RWPE2 (cell line): ENCODE results near the gene TEX22.

Experiments used
- ATAC-seq: fragments of 200-7000 bp; cut with Tn5 transposase; 3 replicates; pipeline ENCODE4 v1.9.1; 2021; ENCODE audit warnings: low read depth
- DNase-seq: peaks from one replicate; pipeline ENCODE4 v3.0.0-alpha.2; 2020; ENCODE audit warnings: low spot score
- H3K27ac ChIP-seq: fragments of 450-650 bp; 2 replicates; pipeline ENCODE4 v1.5.1; 2017; ENCODE audit warnings: mild to moderate bottlenecking; ENCODE audit not compliant: poor library complexity, severe bottlenecking
- H3K27me3 ChIP-seq: fragments of 250-450 bp; sonication (Bioruptor Pico); 2 replicates; pipeline ENCODE4 v1.5.1; 2021; ENCODE audit warnings: mild to moderate bottlenecking, moderate library complexity; ENCODE audit not compliant: insufficient read depth, poor library complexity, severe bottlenecking
- H3K36me3 ChIP-seq: fragments of 250-450 bp; sonication (Bioruptor Pico); 2 replicates; pipeline ENCODE4 v1.5.1; 2020; ENCODE audit warnings: low read depth, mild to moderate bottlenecking, moderate library complexity
- H3K4me1 ChIP-seq: fragments of 250-450 bp; sonication (Bioruptor Pico); 2 replicates; pipeline ENCODE4 v1.5.1; 2021; ENCODE audit warnings: mild to moderate bottlenecking, moderate library complexity; ENCODE audit not compliant: insufficient read depth, poor library complexity, severe bottlenecking
- H3K4me3 ChIP-seq: fragments of 250-450 bp; sonication (Bioruptor Pico); 2 replicates; pipeline ENCODE4 v1.5.1; 2021; ENCODE audit warnings: mild to moderate bottlenecking, moderate library complexity; ENCODE audit not compliant: severe bottlenecking
- H3K9me3 ChIP-seq: fragments of 250-450 bp; sonication (Bioruptor Pico); 2 replicates; pipeline ENCODE4 v1.5.1; 2021; ENCODE audit warnings: mild to moderate bottlenecking, moderate library complexity; ENCODE audit not compliant: severe bottlenecking
- CTCF ChIP-seq: fragments of 450-650 bp; IDR thresholded peaks from one replicate; pipeline ENCODE4 v1.5.1; 2017; ENCODE audit warnings: mild to moderate bottlenecking, moderate library complexity; ENCODE audit not compliant: poor library complexity, severe bottlenecking

Gene TEX22

GRCh38 chr14:105460116-105460515 is 61.8 kb downstream of the TEX22 start:
- no peak for DNase-seq
- no peak for TF ChIP-seq CTCF
- Histone ChIP-seq H3K4me1 (peaks cover under 1% of the 10 kb centered on the region), H3K9me3 (no peaks in the 10 kb centered on the region), H3K27ac (no peak overlapping the region), H3K4me3 (no peak overlapping the region), H3K36me3 (peaks cover 64% of the 10 kb centered on the region), H3K27me3 (no peaks in the 10 kb centered on the region)
- ATAC-seq: no peak

- no peak overlapping the region for H3K4me3 ChIP-seq
- H3K36me3 ChIP-seq: peaks cover 65% of the 10 kb centered on the region
Observed at GRCh38 chr14:105460616-105461015, 62.3 kb downstream of the TEX22 start.

GRCh38 chr14:105461903-105462302 is 63.6 kb downstream of the TEX22 start:
- DNase-seq (no peak), ATAC-seq (no peak)
- peaks cover 64% of the 10 kb centered on the region for H3K36me3 ChIP-seq
- peaks cover 6% of the 10 kb centered on the region for H3K4me1 ChIP-seq
- no peak overlapping the region for H3K27ac ChIP-seq
- no peak for TF ChIP-seq CTCF
- no peak overlapping the region for H3K4me3 ChIP-seq
- H3K9me3 ChIP-seq: no peaks in the 10 kb centered on the region
- H3K27me3 ChIP-seq: no peaks in the 10 kb centered on the region

More at GRCh38 chr14:105460616-105461015, 62.3 kb downstream of the TEX22 start:
- ATAC-seq: no peak
- Histone ChIP-seq H3K9me3 (no peaks in the 10 kb centered on the region), H3K27ac (no peak overlapping the region), H3K4me1 (peaks cover 6% of the 10 kb centered on the region), H3K27me3 (no peaks in the 10 kb centered on the region)
- DNase-seq: no peak
- no peak for TF ChIP-seq CTCF
